ENCODE data around the gene MRPS15.
"Not testable (repeated sequence)": the region's sequence is repeated elsewhere in the genome, so short reads cannot be mapped to it uniquely, and the experiment has no call there.

Gene MRPS15

DNA sequence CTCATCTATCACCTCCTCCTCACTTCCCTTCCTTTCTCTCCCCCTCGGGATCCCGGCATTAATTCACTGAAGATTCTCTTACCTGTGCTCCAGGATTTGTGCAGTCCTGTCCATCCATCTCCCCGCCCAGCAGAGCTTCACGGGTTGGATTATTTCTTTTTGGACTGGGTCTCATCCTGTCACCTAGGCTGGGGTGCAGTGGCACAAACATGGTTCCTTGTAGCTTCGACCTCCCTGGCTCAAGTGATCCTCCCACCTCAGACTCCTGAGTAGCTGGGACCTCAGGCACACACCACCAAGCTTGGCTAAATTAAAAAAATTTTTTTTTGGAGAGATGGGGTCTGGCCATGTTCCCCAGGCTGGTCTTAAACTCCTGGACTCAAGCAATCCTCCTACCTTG lies 30.8 kb upstream of the MRPS15 start:
- Histone ChIP-seq H3K4me3 (ENCODE audit: low read depth, low read length) (no peak overlapping the region), H3K4me1 (no peaks in the 10 kb centered on the region), H3K27me3 (no peaks in the 10 kb centered on the region), H3K9me3 (no peaks in the 10 kb centered on the region), H3K36me3 (no peaks in the 10 kb centered on the region)
- DNase-seq: no peak
- TF ChIP-seq, protein P1, sequence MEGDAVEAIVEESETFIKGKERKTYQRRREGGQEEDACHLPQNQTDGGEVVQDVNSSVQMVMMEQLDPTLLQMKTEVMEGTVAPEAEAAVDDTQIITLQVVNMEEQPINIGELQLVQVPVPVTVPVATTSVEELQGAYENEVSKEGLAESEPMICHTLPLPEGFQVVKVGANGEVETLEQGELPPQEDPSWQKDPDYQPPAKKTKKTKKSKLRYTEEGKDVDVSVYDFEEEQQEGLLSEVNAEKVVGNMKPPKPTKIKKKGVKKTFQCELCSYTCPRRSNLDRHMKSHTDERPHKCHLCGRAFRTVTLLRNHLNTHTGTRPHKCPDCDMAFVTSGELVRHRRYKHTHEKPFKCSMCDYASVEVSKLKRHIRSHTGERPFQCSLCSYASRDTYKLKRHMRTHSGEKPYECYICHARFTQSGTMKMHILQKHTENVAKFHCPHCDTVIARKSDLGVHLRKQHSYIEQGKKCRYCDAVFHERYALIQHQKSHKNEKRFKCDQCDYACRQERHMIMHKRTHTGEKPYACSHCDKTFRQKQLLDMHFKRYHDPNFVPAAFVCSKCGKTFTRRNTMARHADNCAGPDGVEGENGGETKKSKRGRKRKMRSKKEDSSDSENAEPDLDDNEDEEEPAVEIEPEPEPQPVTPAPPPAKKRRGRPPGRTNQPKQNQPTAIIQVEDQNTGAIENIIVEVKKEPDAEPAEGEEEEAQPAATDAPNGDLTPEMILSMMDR (IDR thresholded peaks at IDR 0.05; ENCODE audit: low read depth, low read length): no peak

DNA sequence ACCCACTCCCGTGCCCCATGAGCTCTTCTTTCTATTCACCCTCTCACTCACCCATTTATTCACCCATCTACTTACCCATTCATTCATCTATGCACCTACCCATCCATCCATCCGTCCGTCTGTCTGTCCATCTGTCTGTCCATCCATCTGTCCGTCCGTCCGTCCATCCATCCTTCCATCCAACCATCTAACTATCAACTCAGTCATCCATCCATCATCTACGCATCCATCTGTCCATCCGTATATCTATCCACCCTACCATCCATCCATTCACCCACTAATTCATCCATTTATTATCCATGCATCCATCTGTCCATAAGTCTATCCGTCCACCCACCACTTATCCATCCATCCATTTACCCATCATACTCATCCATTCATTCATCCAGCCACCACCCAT lies 29.3 kb upstream of the MRPS15 start:
- no peaks in the 10 kb centered on the region for H3K4me1 ChIP-seq
- DNase-seq: no peak
- TF ChIP-seq, protein P1 (IDR thresholded peaks at IDR 0.05; ENCODE audit: low read depth, low read length): no peak

DNA sequence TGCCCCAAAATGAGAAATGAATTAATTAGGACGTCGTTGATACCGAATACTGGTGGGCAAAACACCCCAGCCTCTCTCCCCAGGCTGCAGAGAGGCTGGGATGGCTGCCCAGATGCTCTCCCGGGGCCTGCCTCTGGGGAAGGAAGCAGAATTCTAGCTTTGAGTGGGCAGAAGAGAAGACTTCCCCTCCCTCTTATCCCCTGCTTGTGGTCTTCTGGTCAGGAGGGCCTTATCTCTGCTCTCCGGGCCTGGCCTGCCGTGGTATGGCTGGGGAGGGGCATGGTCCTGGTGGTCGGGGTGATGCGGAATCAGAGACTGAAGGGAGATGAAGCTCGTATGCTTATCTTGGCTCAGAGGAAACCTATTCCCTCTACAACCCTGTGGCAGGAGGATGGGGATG lies 28.3 kb upstream of the MRPS15 start:
- TF ChIP-seq, protein P1 (IDR thresholded peaks at IDR 0.05; ENCODE audit: low read depth, low read length): no peak
- no peaks in the 10 kb centered on the region for H3K4me1 ChIP-seq
- no peaks in the 10 kb centered on the region for H3K36me3 ChIP-seq
- no peaks in the 10 kb centered on the region for H3K27me3 ChIP-seq
- no peak overlapping the region for H3K4me3 ChIP-seq (ENCODE audit: low read depth, low read length)
- no peaks in the 10 kb centered on the region for H3K9me3 ChIP-seq
- no peak for DNase-seq

More for the DNA sequence above, 29.3 kb upstream of the MRPS15 start:
- Histone ChIP-seq H3K27me3 (no peaks in the 10 kb centered on the region), H3K36me3 (no peaks in the 10 kb centered on the region), H3K4me3 (ENCODE audit: low read depth, low read length) (no peak overlapping the region), H3K9me3 (no peaks in the 10 kb centered on the region)

DNA sequence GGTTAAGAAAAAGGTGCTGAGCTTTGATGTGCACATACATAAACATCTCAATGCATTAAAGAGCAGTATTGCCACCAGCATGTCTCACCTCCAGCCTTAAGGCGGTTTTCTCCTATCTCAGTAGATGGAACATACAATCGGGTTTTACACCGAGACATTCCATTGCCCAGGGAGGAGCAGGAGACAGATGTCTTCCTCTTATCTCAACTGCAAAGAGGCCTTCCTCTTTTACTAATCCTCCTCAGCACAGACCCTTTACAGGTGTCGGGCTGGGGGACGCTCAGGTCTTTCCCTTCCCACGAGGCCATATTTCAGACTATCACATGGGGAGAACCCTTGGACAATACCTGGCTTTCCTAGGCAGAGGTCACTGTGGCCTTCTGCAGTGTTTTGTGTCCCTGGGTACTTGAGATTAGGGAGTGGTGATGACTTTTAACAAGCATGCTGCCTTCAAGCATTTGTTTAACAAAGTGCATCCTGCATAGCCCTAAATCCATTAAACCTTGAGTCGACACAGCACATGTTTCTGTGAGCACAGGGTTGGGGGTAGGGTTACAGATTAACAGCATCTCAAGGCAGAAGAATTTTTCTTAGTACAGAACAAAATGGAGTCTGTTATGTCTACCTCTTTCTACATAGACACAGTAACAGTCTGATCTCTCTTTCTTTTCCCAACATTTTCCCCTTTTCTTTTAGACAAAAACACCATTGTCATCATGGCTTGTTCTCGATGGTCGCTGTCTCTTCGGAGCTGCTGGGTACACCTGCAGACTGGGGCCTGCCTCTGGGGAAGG lies 25.3 kb upstream of the MRPS15 start:
- DNase-seq; H3K4me1 ChIP-seq; H3K9me3 ChIP-seq; H3K27me3 ChIP-seq; H3K36me3 ChIP-seq; H3K4me3 ChIP-seq (ENCODE audit: low read depth, low read length): not testable (repeated sequence)

DNA sequence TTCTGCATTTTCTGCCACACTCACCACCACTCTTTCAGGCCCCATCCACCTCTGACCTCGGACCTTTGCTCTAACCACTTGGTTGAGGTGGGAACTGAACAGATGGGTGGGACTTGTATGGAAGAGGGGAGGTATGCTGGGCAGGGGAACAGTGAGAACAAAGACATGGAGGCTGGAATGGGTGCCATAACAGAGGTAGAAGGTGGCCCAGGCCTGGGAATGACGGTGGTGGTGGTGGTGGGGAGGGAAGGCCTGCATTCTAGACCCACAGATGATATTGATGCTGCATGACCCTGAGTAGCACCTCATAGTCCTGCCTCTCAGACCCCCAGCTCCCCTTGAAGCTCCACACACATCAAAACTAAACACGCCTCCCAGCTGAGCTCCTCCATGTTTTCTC lies 23.7 kb upstream of the MRPS15 start:
- H3K9me3 ChIP-seq: no peaks in the 10 kb centered on the region
- H3K4me1 ChIP-seq: no peaks in the 10 kb centered on the region
- DNase-seq: no peak
- TF ChIP-seq, protein P1 (IDR thresholded peaks at IDR 0.05; ENCODE audit: low read depth, low read length): no peak
- no peaks in the 10 kb centered on the region for H3K36me3 ChIP-seq
- H3K4me3 ChIP-seq (ENCODE audit: low read depth, low read length): no peak overlapping the region
- H3K27me3 ChIP-seq: no peaks in the 10 kb centered on the region

DNA sequence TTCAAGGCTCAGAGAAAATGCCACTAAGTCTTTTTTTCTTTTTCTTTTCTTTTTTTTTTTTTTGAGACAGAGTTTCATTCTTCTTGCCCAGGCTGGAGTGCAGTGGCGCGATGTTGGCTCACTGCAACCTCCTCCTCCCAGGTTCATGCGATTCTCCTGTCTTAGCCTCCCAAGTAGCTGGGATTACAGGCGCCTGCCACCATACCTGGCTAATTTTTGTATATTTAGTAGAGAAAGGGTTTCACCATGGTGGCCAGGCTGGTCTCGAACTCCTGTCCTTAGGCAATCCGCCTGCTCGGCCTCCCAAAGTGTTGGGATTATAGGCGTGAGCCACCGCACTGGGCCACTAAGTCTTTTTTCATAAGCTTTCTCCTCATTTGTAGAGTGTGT lies 23.1 kb upstream of the MRPS15 start:
- H3K4me1 ChIP-seq; DNase-seq; H3K27me3 ChIP-seq; H3K9me3 ChIP-seq; H3K4me3 ChIP-seq (ENCODE audit: low read depth, low read length); H3K36me3 ChIP-seq: not testable (repeated sequence)

DNA sequence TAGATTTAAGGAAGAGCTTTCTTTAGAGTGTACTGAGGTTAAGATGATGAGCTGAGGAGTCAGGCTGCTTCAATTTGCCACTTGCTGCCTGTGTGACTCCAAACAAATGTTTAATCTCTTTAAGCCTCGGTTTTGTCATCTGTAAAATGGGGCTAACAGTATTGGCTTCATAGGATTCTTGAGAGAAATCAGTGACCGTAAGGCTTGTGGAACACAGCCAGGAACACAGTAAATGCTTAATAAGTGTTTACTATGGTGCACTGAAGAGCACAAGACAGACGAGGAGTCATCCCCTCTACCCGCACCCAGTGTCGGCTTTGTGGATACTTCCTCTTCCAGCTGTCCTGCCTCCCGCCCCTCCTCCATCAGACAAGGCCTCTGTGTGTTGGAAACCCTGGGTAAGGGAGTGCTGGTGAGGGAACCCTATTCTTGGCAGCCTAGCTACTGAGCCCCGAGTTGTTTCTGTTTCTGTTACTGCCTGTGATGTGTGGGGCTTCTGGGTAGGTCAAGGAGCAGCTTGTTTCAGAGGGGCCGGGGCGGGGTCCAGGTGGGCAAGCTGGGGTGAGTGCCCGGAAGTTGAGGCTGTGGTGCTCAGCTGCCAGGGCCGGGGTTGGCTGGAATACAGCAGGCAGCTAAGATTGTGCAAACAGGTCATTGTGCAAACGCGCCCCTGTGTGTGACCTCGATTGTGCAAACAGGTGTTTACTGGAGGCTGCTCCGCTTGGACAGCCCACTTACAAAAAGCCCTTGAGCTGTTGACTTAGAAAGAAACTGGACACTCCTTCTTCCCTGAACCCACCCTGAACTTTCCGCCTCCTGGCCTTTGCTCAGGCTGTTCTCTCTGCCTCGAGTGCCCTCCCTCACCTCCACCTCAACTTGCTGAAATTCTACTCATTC lies 22.5 kb upstream of the MRPS15 start:
- no peak for DNase-seq
- Histone ChIP-seq H3K4me1 (no peaks in the 10 kb centered on the region), H3K27me3 (no peaks in the 10 kb centered on the region), H3K9me3 (no peaks in the 10 kb centered on the region), H3K36me3 (no peaks in the 10 kb centered on the region), H3K4me3 (ENCODE audit: low read depth, low read length) (no peak overlapping the region)
- TF ChIP-seq, protein P1 (IDR thresholded peaks at IDR 0.05; ENCODE audit: low read depth, low read length): no peak
